Activated CD4-positive, alpha-beta T cell treated with anti-CD3 and anti-CD28 coated beads for 24 hours (primary cell): ENCODE data around the gene CORO2A.
A peak's percentile ranks its signal among the peaks of the same experiment; 100 is the strongest.

Experiments used
- DNase-seq, 2 donors: peaks; one replicate each; pipeline ENCODE4 v3.0.0-alpha.2; 2020; ENCODE audit warnings: low read depth in 2 of 2

The CORO2A gene

GRCh38 chr9:98171176-98171925, 21.1 kb downstream of the CORO2A start:
- no peak for DNase-seq

- DNase-seq, result peak in 1 of 2 donors; percentile 17
These were observed 23.4 kb downstream of the CORO2A start for GRCh38 chr9:98168941-98169488.

DNA sequence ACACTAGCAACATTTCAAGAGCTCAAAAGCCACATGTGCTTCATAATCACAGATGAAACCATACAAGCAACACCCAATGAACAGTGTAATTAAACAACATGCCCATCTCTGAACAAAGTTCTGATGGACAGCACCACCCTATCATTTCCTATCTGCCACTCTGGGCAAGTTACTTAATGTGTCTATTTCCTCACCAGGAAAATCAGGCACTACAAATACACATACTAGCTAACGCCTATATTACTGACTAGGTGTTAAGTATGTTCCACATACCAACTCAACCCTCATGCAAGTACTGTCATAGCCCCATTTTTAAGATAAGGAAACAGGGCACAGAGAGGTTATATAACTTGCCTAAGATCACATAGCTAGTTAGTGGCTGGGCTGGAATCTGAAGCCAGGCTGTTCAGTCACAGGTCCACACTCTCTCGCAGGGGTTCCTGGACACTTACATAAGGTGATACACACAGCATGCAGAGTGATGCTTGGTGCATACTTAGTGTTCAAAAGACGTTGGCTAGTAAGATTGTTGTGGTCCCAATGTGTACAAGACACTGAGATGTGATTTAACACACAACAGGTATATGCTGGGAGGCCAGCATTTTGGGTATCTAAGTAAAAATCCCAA, 24.2 kb downstream of the CORO2A start:
- no peak for DNase-seq

GRCh38 chr9:98164912-98165311, 27.5 kb downstream of the CORO2A start:
- no peak for DNase-seq

DNA sequence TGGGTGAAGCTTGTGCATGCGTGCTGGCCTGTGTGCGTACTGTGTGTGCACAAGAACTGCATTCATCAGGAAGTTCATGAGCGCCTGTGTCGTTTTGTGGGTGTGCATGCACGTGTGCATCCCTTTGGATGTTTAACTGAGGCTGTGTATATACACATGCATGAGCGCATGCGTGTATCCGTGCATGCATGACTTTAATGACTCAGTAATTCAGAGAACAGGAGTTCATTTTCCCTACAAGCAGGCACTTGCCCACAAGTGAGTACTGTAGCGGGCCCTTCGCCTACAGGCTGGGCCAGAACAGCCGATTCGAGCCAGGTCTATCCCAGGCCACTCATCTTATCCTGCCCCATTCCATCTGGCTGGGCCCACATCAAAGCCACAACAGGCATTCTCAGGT, 29.8 kb downstream of the CORO2A start:
- DNase-seq, result no peak

DNA sequence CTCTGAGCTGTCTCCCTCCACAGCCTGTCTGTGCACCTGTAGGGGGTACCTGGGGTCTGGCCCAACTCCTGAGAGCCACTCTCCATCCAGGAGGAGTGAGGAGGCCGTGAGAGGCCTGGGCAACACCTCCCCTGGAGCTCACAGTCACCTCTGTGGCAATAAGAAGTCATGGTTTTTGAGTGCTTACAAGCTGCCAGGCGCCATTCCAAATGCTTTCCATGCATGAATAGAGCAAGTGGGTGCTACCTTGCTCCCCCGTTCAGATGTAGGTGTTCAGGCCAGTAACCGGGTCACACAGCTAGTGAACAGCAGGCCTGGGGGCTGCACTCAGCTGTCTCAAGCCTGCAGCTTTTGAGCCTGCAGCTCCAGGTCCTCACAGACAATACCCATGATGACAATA, 30.6 kb downstream of the CORO2A start:
- DNase-seq, result no peak

DNA sequence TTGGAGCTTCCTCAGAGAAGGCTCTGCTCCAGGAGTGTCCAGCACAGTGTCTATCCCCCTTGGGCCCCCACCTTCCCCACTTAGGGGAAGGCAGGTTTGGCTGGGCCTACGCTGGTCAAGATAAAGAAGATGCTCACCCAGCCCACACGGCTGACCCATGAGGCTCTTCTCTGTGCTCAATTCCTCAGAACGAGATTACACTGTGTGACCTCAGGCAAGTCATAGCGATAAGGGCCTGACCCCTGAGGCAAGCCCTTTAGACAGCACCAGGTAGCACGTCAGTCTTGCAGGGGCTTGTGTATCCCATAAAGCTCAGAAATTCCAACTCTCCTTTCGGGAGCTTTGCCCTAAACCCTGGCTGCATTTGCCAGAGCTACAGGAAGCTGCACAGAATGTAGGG, 32.6 kb downstream of the CORO2A start:
- DNase-seq, result no peak

DNA sequence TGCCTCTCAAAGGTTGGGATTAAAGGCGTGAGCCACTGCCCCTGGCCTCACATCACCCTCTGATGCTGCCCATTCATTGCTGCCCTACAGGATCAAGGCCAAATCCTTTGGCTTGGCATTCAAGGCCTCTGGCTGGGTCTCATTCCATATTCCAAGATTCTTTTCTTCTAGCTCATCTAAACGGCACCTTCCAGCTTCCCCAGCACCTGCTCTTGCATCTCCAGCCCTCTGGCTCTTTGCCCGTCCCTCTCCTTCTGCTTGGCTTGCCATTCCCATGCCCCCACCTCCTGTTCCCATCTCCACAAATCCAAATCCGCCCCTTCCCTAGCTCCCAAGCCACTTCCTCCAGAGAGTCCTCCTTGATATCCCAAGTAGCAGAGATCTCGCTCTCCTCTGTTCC, 33.1 kb downstream of the CORO2A start:
- no peak for DNase-seq

DNA sequence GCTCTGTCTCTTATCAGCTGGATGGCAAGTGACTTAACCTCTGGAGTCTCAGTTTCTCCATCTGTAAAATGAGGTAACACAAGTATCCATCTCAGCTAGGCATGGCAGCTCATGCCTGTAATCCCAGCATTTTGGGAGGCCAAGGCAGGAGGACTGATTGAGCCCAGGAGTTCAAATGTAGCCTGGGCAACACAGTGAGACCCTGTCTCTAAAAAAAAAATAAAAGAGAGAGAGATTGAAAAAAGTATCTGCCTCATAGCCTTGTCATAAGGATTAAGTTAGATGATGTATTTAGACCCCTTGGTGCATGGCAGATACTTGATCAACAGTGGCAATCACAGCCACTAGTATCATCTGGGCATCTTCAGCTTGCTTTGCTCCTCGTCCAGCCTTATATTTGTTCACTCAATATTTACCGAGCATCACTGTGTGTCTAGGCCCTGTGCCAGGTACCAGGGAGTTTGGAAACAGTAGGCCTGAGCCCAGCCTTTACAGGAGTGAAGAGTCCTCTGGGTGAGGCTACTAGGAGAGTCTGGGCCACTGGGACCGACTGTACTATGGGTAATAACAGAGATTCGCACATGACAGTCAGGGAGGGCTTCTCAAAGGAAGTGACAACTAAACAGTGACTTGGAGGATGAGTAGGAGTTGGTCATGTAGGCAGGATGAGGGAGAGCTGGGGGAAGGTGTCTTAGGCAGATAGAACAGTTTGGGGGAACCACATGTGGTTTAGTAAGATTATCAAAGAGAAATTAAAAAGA, 34.2 kb downstream of the CORO2A start:
- DNase-seq, result no peak

GRCh38 chr9:98157372-98157771, 35.1 kb downstream of the CORO2A start:
- no peak for DNase-seq

DNA sequence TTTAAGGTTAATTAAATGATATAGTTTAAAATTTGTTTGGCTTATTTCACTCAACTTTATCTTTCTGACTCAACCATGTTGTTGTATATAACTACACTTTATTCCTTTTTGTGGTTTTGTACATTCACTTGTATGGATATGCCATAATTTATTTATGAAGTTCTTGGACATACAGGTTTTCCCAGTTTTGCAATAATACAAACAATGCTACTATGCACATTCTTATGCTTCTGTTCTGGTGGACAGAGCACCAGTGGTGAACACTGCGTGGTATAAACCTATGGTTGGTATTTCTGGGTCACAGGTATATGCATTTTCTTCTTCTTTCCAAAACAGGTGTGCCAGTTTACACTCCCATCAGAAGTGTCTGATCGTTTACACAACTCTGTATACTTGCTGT, 37.8 kb downstream of the CORO2A start:
- DNase-seq, result no peak

DNA sequence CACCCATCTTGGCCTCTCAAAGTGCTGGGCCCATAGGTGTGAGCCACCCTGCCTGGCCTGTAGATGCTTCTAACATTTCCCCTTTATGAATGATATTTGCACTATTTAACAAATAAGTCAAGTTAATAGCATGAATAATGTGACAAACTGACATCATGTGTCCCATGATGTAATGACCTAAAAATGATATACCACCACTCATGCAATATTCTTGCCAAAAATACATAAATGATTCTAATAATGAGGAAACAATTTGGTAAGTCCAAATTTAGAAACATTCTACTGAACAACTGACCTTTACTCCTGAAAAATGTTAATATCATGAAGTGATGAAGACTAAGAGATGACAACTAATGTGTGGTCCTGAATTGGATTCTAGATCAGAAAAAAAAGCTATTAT, 39.9 kb downstream of the CORO2A start:
- no peak for DNase-seq

- DNase-seq, result no peak
These were observed 41.7 kb downstream of the CORO2A start for GRCh38 chr9:98150721-98151120.

DNA sequence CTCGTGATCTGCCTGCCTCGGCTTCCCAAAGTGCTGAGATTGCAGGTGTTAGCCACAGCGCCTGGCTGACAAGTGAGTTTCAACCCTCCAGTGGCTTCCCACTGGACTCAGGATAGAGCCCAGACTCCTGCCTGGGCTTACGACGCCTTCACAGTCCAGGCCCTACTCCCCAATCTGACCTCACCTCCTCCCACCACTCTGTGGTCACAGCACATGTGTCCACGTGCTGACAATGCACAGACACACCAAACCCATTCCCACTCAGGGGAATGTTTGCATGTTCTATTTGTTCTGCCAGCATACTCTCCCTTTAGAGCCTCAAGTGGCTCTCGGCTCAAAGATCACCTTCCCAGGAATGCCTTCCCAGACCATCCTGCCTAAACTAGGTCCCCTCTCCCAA, 42.3 kb downstream of the CORO2A start:
- DNase-seq, result no peak

GRCh38 chr9:98149422-98149821, 43.0 kb downstream of the CORO2A start:
- no peak for DNase-seq

DNA sequence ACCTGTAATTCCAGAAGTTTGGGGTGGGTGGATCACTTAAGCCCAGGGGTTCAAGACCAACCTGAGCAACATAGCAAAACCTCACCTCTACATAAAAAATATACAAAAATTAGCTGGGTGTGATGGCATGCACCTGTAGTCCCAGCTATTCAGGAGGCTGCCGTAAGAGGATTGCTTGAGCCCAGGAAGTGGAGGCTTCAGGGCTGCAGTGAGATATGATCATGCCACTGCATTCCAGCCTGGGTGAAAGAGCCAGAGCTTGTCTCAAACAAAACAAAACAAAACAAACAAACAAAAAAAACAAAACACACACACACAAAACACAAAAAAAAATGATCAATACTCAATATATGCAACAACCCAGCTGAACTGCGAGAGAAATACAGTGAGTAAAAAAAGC, 44.0 kb downstream of the CORO2A start:
- DNase-seq, result no peak

DNA sequence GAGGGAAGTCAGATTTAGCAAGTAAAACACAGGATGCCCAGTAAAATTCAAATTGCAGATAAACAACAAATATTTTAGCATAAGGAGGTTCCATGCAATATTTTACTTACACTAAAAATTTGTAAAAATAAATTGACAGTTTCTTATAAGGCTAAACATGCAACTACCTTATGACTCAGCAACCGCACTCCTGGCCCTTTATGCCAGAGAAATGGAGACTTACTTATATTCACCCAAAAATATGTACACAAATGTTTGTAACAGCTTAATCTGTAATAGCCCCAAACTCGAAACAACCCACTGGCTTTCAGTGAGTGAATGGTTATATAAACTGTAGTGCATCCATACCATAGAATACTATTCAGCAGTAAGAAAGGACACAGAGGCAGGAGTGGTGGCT, 44.9 kb downstream of the CORO2A start:
- DNase-seq, result no peak

- no peak for DNase-seq
These were observed 46.1 kb downstream of the CORO2A start for GRCh38 chr9:98146101-98146991.

GRCh38 chr9:98144631-98145030, 47.8 kb downstream of the CORO2A start:
- no peak for DNase-seq

DNA sequence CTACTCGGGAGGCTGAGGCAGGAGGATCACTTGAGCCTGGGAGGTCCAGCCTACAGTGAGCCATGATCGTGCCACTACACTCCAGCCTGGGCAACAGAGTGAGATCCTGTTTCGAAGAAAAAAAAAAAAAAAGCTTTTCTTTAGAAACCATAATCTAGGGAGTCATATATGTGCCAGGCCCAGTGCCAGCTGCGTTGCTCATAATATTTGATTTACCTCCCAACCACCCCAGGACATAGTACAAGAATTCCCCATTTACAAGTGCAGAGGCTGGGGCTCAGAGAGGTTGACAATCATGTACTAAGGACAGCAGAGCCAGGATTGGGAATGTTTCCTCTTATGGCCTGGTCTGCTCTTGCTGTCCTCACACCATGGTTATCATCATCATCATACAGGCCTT, 48.4 kb downstream of the CORO2A start:
- no peak for DNase-seq

GRCh38 chr9:98142925-98143481, 49.4 kb downstream of the CORO2A start:
- no peak for DNase-seq
